ENCODE results near the gene ADGRG6.
A peak's percentile ranks its signal among the peaks of the same experiment; 100 is the strongest.
"Not testable (repeated sequence)": the region's sequence is repeated elsewhere in the genome, so short reads cannot be mapped to it uniquely, and the experiment has no call there.

ADGRG6 gene

GRCh38 chr6:142301651-142302391 is at the start of gene ADGRG6:
TSS of gene ADGRG6 (plus strand) at chr6:142302007. CDS start at chr6:142302330, 323 bp downstream.
- DNase-seq (ENCODE audit: low read depth): peak; percentile 5

- DNase-seq (ENCODE audit: low read depth): no peak
Measured at GRCh38 chr6:142254513-142254912, 47.3 kb upstream of the ADGRG6 start.

- no peak for DNase-seq (ENCODE audit: low read depth)
Measured at GRCh38 chr6:142255785-142256184, 46.0 kb upstream of the ADGRG6 start.

GRCh38 chr6:142258305-142258704 is 43.5 kb upstream of the ADGRG6 start:
- DNase-seq (ENCODE audit: low read depth): no peak

- DNase-seq (ENCODE audit: low read depth): no peak
Measured at GRCh38 chr6:142258757-142259156, 43.0 kb upstream of the ADGRG6 start.

- no peak for DNase-seq (ENCODE audit: low read depth)
Measured at GRCh38 chr6:142260748-142261147, 41.1 kb upstream of the ADGRG6 start.

- no peak for DNase-seq (ENCODE audit: low read depth)
Measured at GRCh38 chr6:142262231-142262630, 39.6 kb upstream of the ADGRG6 start.

GRCh38 chr6:142265476-142265875 is 36.3 kb upstream of the ADGRG6 start:
- no peak for DNase-seq (ENCODE audit: low read depth)

GRCh38 chr6:142266060-142266459 is 35.7 kb upstream of the ADGRG6 start:
- no peak for DNase-seq (ENCODE audit: low read depth)

- no peak for DNase-seq (ENCODE audit: low read depth)
Measured at GRCh38 chr6:142271476-142271875, 30.3 kb upstream of the ADGRG6 start.

GRCh38 chr6:142274656-142275055 is 27.2 kb upstream of the ADGRG6 start:
- no peak for DNase-seq (ENCODE audit: low read depth)

GRCh38 chr6:142275236-142276006 is 26.4 kb upstream of the ADGRG6 start:
- DNase-seq (ENCODE audit: low read depth): no peak

GRCh38 chr6:142276256-142276655 is 25.6 kb upstream of the ADGRG6 start:
- no peak for DNase-seq (ENCODE audit: low read depth)

- DNase-seq (ENCODE audit: low read depth): peak; percentile 25
Measured at GRCh38 chr6:142279350-142280180, 22.2 kb upstream of the ADGRG6 start.

GRCh38 chr6:142280265-142280664 is 21.5 kb upstream of the ADGRG6 start:
- DNase-seq (ENCODE audit: low read depth): no peak

- DNase-seq (ENCODE audit: low read depth): no peak
Measured at GRCh38 chr6:142280927-142281326, 20.9 kb upstream of the ADGRG6 start.

- not testable (repeated sequence) for DNase-seq (ENCODE audit: low read depth)
Measured at GRCh38 chr6:142283138-142283537, 18.7 kb upstream of the ADGRG6 start.

- no peak for DNase-seq (ENCODE audit: low read depth)
Measured at GRCh38 chr6:142284419-142284818, 17.4 kb upstream of the ADGRG6 start.

GRCh38 chr6:142285235-142286087 is 16.3 kb upstream of the ADGRG6 start:
- no peak for DNase-seq (ENCODE audit: low read depth)

GRCh38 chr6:142286088-142286409 is 15.8 kb upstream of the ADGRG6 start:
- no peak for DNase-seq (ENCODE audit: low read depth)

GRCh38 chr6:142289687-142290086 is 12.1 kb upstream of the ADGRG6 start:
- DNase-seq (ENCODE audit: low read depth): no peak

GRCh38 chr6:142290851-142291250 is 11.0 kb upstream of the ADGRG6 start:
- DNase-seq (ENCODE audit: low read depth): no peak

Measured in fibroblast of gingiva (primary cell).